H1 (cell line): Measurements from ENCODE around the gene KATNIP. TPM values are rescaled to one million over a fixed set of nuclear protein-coding genes. Genes with fewer than 3 reads are reported as not detected.

ENCODE experiments used
- SAP30 ChIP-seq: fragments of 300-600 bp; sonication (generic); IDR thresholded peaks from 2 replicates; pipeline ENCODE4 v1.7.1; 2012; ENCODE audit warnings: low read length, moderate library complexity, mild to moderate bottlenecking, inconsistent platforms; ENCODE audit not compliant: insufficient read depth, insufficient replicate concordance
- polyA plus RNA-seq, 7 experiments: library from polyadenylated mRNA; depleted of rRNA in 3 of 7; stranded (reverse) in 5 of 7; unstranded in 2 of 7; fragments of >200 nt in 5 of 7; fragments of 200-250 nt in 2 of 7; gene quantifications; 1 replicate in 5 of 7; 2 replicates in 1 of 7; 4 replicates in 1 of 7; pipeline versions ENCODE4 v1.2.1 to v1.2.3, GENCODE V29; 2011 to 2013; ENCODE audit warnings: missing spikeins in 2 of 7, mixed read lengths in 2 of 7
- total RNA-seq: library from RNA; stranded (reverse); fragmentation: NEBNext Ultra II Directional; extraction: Animal tissue kit (Norgen Biotek cat#: 25700); gene quantifications from 2 replicates; pipeline ENCODE4 v1.2.1, GENCODE V29; 2021
- TF ChIP-seq, protein P1 (sequence below): IDR thresholded peaks from 2 replicates; pipeline ENCODE4 v1.6.1; 2012; ENCODE audit warnings: inconsistent platforms

The KATNIP gene
- total and polyA plus RNA-seq, 2 of the 8 experiments (the other 6 are each of a cell fraction or from before 2014, with no cell fraction given), result 7.9 to 20.0 TPM

DNA sequence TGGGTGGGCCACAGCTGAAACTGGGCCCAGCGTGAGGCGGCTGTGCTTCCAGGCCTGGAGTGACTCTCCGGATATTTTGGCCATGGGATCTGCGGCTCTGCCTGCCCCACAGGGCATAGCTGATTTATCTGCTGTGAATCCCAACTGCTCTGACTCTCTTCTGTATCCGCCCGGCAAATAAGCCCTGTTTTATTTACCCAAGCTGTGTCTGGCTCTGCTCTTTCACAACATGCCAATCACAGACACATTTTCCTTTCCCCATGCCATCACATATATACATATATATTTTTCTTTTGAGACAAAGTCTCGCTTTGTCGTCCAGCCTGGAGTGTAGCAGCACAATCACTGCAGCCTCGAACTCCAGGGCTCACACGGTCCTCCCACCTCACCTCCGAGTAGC is 33.6 kb upstream of the KATNIP start (continued):
- TF ChIP-seq, protein P1, sequence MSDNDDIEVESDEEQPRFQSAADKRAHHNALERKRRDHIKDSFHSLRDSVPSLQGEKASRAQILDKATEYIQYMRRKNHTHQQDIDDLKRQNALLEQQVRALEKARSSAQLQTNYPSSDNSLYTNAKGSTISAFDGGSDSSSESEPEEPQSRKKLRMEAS, result no peak
- no peak for TF ChIP-seq SAP30
